SK-N-MC (cell line): Measurements from ENCODE around the gene ZC3H13.

Source experiments
- EZH2 ChIP-seq: fragments of 200-600 bp; sonication (generic); IDR thresholded peaks from one replicate; pipeline ENCODE4 v1.6.1; 2017; ENCODE audit warnings: antibody characterized with exemption
- FOXP2 ChIP-seq: optimal IDR thresholded peaks from 2 replicates; pipeline ENCODE3; 2011; ENCODE audit warnings: mild to moderate bottlenecking, moderate library complexity; ENCODE audit not compliant: insufficient read depth; ENCODE audit errors: extremely low read length, control extremely low read depth
- POLR2AphosphoS5 ChIP-seq: IDR thresholded peaks from 2 replicates; pipeline ENCODE4 v1.6.1; 2012; ENCODE audit warnings: mild to moderate bottlenecking, low read depth, low read length, borderline replicate concordance

DNA sequence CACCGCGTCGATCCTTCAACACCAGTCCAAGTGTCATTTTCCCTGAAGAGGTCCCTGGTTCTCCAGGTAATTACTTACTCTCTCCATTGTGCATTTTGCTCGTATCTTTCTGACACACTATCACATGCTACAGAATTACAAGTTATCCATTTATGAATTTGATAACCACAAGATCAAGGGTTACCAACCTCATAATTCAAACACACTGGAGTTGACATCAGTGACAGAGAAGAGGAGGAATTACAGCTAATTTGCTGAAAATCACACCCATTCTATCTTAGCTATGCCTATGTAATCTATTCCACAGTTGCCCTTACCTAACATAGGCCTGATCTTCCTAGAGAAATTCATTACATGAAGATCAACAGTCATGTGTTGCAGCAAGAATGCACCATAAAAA, 14.2 kb downstream of the ZC3H13 start:
- TF ChIP-seq EZH2 (no peak), POLR2AphosphoS5 (no peak), FOXP2 (no peak)
